H1 (cell line): Measurements from ENCODE around the gene CAMK1. TPM values are rescaled to one million over a fixed set of nuclear protein-coding genes. Genes with fewer than 3 reads are reported as not detected.

Experiments used
- CTCF ChIA-PET: fragments of 300-600 bp; sonication (Branson Sonifier 250); formaldehyde crosslinking; loops from one replicate; lab custom pipeline; 2021; ENCODE audit not compliant: partially characterized antibody; lab: Charles Lee
- POLR2A ChIA-PET: fragments of 300-600 bp; sonication (Branson Sonifier 250); formaldehyde crosslinking; loops from one replicate; lab custom pipeline; 2021; ENCODE audit warnings: inconsistent platforms; ENCODE audit not compliant: partially characterized antibody; lab: Charles Lee
- DNase-seq, 2 experiments: peaks; one replicate each; pipeline versions ENCODE4 v3.0.0 to v3.0.0-alpha.2; 2010 to 2022; ENCODE audit warnings: low spot score in 2 of 2, low read depth in 1 of 2, mixed read lengths in 1 of 2
- FAIRE-seq: peaks from 2 replicates; lab custom pipeline; 2011; peaks lifted over from hg19 to GRCh38; lab: Jason Lieb, UNC
- H2AFZ ChIP-seq: 2 replicates; pipeline ENCODE4 v1.8.1; 2012; ENCODE audit warnings: low read length, inconsistent platforms
- H2AK5ac ChIP-seq: 2 replicates; pipeline ENCODE4 v1.6.1; 2013; ENCODE audit warnings: low read depth, low read length
- H2BK120ac ChIP-seq: replicated peaks from 2 replicates; pipeline ENCODE3; 2013; ENCODE audit warnings: low read depth, low read length, inconsistent platforms
- H2BK12ac ChIP-seq: 2 replicates; pipeline ENCODE4 v1.6.1; 2013; ENCODE audit warnings: low read depth, low read length
- H2BK15ac ChIP-seq: 2 replicates; pipeline ENCODE4 v1.6.1; 2013; ENCODE audit warnings: low read length
- H2BK20ac ChIP-seq: 2 replicates; pipeline ENCODE4 v1.6.1; 2013; ENCODE audit warnings: low read length
- H2BK5ac ChIP-seq: 2 replicates; pipeline ENCODE4 v1.6.1; 2013; ENCODE audit warnings: low read depth, low read length
- H3K14ac ChIP-seq: 2 replicates; pipeline ENCODE4 v1.6.1; 2013; ENCODE audit warnings: inconsistent platforms; ENCODE audit not compliant: insufficient read length
- H3K18ac ChIP-seq: 2 replicates; pipeline ENCODE4 v1.6.1; 2013; ENCODE audit warnings: low read length; ENCODE audit errors: extremely low read depth
- H3K23ac ChIP-seq: 2 replicates; pipeline ENCODE4 v1.6.1; 2013; ENCODE audit warnings: inconsistent platforms; ENCODE audit not compliant: insufficient read length
- H3K23me2 ChIP-seq: 2 replicates; pipeline ENCODE4 v1.6.1; 2013; ENCODE audit warnings: low read depth, low read length
- H3K27ac ChIP-seq: 2 replicates; pipeline ENCODE4 v1.6.1; 2011; ENCODE audit warnings: low read depth, low read length, inconsistent platforms
- H3K27me3 ChIP-seq, 4 experiments: replicated peaks in 1 of 4; 1 replicate in 1 of 4; 2 replicates in 3 of 4; pipeline versions ENCODE4 v1.6.1 to v1.8.1; 2011 to 2013; ENCODE audit warnings: low read length in 3 of 4, mild to moderate bottlenecking in 3 of 4, inconsistent platforms in 2 of 4, mixed read lengths in 2 of 4, moderate library complexity in 1 of 4; ENCODE audit not compliant: control insufficient read depth in 3 of 4, insufficient read depth in 3 of 4; ENCODE audit errors: extremely low read depth in 1 of 4
- H3K36me3 ChIP-seq, 4 experiments: 2 replicates each; pipeline versions ENCODE4 v1.6.1 to v1.8.1; 2011 to 2013; ENCODE audit warnings: mild to moderate bottlenecking in 4 of 4, low read length in 3 of 4, moderate library complexity in 2 of 4, control low read depth in 1 of 4, inconsistent platforms in 1 of 4; ENCODE audit not compliant: insufficient read depth in 4 of 4, control insufficient read depth in 2 of 4
- H3K4ac ChIP-seq: replicated peaks from 2 replicates; pipeline ENCODE3; 2013; ENCODE audit warnings: low read length, low read depth, mixed read lengths, inconsistent platforms; ENCODE audit not compliant: insufficient read length
- H3K4me1 ChIP-seq, 4 experiments: replicated peaks in 1 of 4; 1 replicate in 1 of 4; 2 replicates in 3 of 4; pipeline versions ENCODE4 v1.6.1 to v1.8.1; 2011 to 2013; ENCODE audit warnings: low read length in 3 of 4, inconsistent platforms in 2 of 4, mixed read lengths in 1 of 4; ENCODE audit not compliant: insufficient read depth in 4 of 4, control insufficient read depth in 3 of 4
- H3K4me2 ChIP-seq, 2 experiments: 2 replicates each; pipeline versions ENCODE4 v1.6.1 to v1.8.1; 2011 to 2013; ENCODE audit warnings: low read depth in 2 of 2, low read length in 2 of 2, control low read depth in 1 of 2, inconsistent platforms in 1 of 2, mild to moderate bottlenecking in 1 of 2; ENCODE audit not compliant: insufficient read depth in 1 of 2
- H3K4me3 ChIP-seq, 4 experiments: fragments of 200-600, 300-600 bp in 1 of 4; sonication (generic), shearing (Covaris generic), sonication (Bioruptor Twin) in 1 of 4; 2 replicates each; pipeline versions ENCODE4 v1.5.1 to v1.8.1; 2011 to 2016; ENCODE audit warnings: low read length in 4 of 4, low read depth in 3 of 4, control low read depth in 2 of 4, inconsistent platforms in 2 of 4, mild to moderate bottlenecking in 2 of 4, mixed read lengths in 1 of 4, moderate library complexity in 1 of 4; ENCODE audit not compliant: insufficient read depth in 2 of 4; ENCODE audit errors: extremely low read depth in 1 of 4
- H3K56ac ChIP-seq: replicated peaks from 2 replicates; pipeline ENCODE3; 2013; ENCODE audit warnings: low read depth, mild to moderate bottlenecking, mixed read lengths, low read length, inconsistent platforms; ENCODE audit not compliant: insufficient read length
- H3K79me1 ChIP-seq: 2 replicates; pipeline ENCODE4 v1.6.1; 2013; ENCODE audit warnings: low read depth, low read length, control low read depth
- H3K79me2 ChIP-seq, 2 experiments: 2 replicates each; pipeline versions ENCODE4 v1.6.1 to v1.8.1; 2012 to 2013; ENCODE audit warnings: low read length in 2 of 2, mild to moderate bottlenecking in 2 of 2, inconsistent platforms in 1 of 2; ENCODE audit not compliant: insufficient read depth in 2 of 2, control insufficient read depth in 1 of 2
- H3K9ac ChIP-seq, 4 experiments: replicated peaks in 1 of 4; 1 replicate in 1 of 4; 2 replicates in 3 of 4; pipeline versions ENCODE4 v1.6.1 to v1.8.1; 2011 to 2013; ENCODE audit warnings: low read depth in 3 of 4, low read length in 3 of 4, control low read depth in 2 of 4, mild to moderate bottlenecking in 2 of 4, moderate library complexity in 2 of 4, inconsistent platforms in 1 of 4; ENCODE audit errors: extremely low read depth in 1 of 4
- H3K9me3 ChIP-seq, 2 experiments: 2 replicates each; pipeline versions ENCODE4 v1.6.1 to v1.8.1; 2012 to 2013; ENCODE audit warnings: mild to moderate bottlenecking in 2 of 2, moderate library complexity in 2 of 2, control low read depth in 1 of 2, inconsistent platforms in 1 of 2, low read depth in 1 of 2, low read length in 1 of 2, mixed read lengths in 1 of 2; ENCODE audit not compliant: insufficient read depth in 2 of 2
- H4K20me1 ChIP-seq, 2 experiments: replicated peaks in 1 of 2; 2 replicates each; pipeline versions ENCODE3 to v1.8.1; 2011 to 2013; ENCODE audit warnings: inconsistent platforms in 2 of 2, low read length in 2 of 2, mild to moderate bottlenecking in 1 of 2; ENCODE audit not compliant: insufficient read depth in 2 of 2, control insufficient read depth in 1 of 2
- H4K5ac ChIP-seq: 2 replicates; pipeline ENCODE4 v1.6.1; 2013; ENCODE audit warnings: low read length, low read depth, mixed read lengths, inconsistent platforms; ENCODE audit not compliant: insufficient read length
- H4K8ac ChIP-seq: 2 replicates; pipeline ENCODE4 v1.8.0; 2013; ENCODE audit warnings: mild to moderate bottlenecking, moderate library complexity, low read length, inconsistent platforms; ENCODE audit not compliant: insufficient read depth; ENCODE audit errors: extremely low read depth
- H4K91ac ChIP-seq: replicated peaks from 2 replicates; pipeline ENCODE3; 2013; ENCODE audit warnings: low read length, mixed read lengths, inconsistent platforms; ENCODE audit not compliant: insufficient read length
- CEBPB ChIP-seq: IDR thresholded peaks from 2 replicates; pipeline ENCODE4 v1.6.1; 2012; ENCODE audit warnings: low read depth, low read length
- GABPA ChIP-seq: IDR thresholded peaks from 2 replicates; pipeline ENCODE4 v1.6.1; 2011; ENCODE audit warnings: mild to moderate bottlenecking, low read length, moderate library complexity, borderline replicate concordance; ENCODE audit not compliant: insufficient read depth
- GTF2F1 ChIP-seq: IDR thresholded peaks from 2 replicates; pipeline ENCODE4 v1.6.1; 2012; ENCODE audit warnings: low read depth, low read length, improper control_type of control experiment, borderline replicate concordance
- KDM4A ChIP-seq: IDR thresholded peaks from one replicate; pipeline ENCODE4 v1.7.1; 2012; ENCODE audit warnings: low read depth, mild to moderate bottlenecking, moderate library complexity, low read length, inconsistent platforms; ENCODE audit not compliant: severe bottlenecking
- POLR2A ChIP-seq, 2 experiments: IDR thresholded peaks; 1 replicate in 1 of 2; 2 replicates in 1 of 2; pipeline ENCODE4 v1.6.1; 2011; ENCODE audit warnings: low read depth in 2 of 2, low read length in 2 of 2, mild to moderate bottlenecking in 2 of 2; ENCODE audit errors: control extremely low read depth in 1 of 2
- SP2 ChIP-seq: IDR thresholded peaks from 2 replicates; pipeline ENCODE4 v1.6.1; 2012; ENCODE audit warnings: mild to moderate bottlenecking, low read length, inconsistent platforms
- WGBS, 2 experiments: shearing (Covaris generic) in 1 of 2; methylation state at CpG; one replicate each; pipeline versions ENCODE4 v1.1.6 to v1.1.7; 2013 to 2015; ENCODE audit warnings: low lambda C conversion rate in 2 of 2, mixed read lengths in 2 of 2, inconsistent platforms in 1 of 2, low coverage in 1 of 2, missing lambda C conversion rate in 1 of 2; ENCODE audit not compliant: insufficient replicate concordance in 2 of 2, insufficient coverage in 1 of 2, insufficient read length in 1 of 2; ENCODE audit errors: extremely low coverage in 1 of 2, missing lambda C conversion rate in 1 of 2; 5-methylcytosine and 5-hydroxymethylcytosine counted together
- polyA plus RNA-seq, 7 experiments: library from polyadenylated mRNA; depleted of rRNA in 3 of 7; stranded (reverse) in 5 of 7; unstranded in 2 of 7; fragments of >200 nt in 5 of 7; fragments of 200-250 nt in 2 of 7; gene quantifications; 1 replicate in 5 of 7; 2 replicates in 1 of 7; 4 replicates in 1 of 7; pipeline versions ENCODE4 v1.2.1 to v1.2.3, GENCODE V29; 2011 to 2013; ENCODE audit warnings: missing spikeins in 2 of 7, mixed read lengths in 2 of 7
- total RNA-seq: library from RNA; stranded (reverse); fragmentation: NEBNext Ultra II Directional; extraction: Animal tissue kit (Norgen Biotek cat#: 25700); gene quantifications from 2 replicates; pipeline ENCODE4 v1.2.1, GENCODE V29; 2021

Gene CAMK1
- total and polyA plus RNA-seq, 2 of the 8 experiments (the other 6 are each of a cell fraction or from before 2014, with no cell fraction given): 4.9 to 5.1 TPM

DNA sequence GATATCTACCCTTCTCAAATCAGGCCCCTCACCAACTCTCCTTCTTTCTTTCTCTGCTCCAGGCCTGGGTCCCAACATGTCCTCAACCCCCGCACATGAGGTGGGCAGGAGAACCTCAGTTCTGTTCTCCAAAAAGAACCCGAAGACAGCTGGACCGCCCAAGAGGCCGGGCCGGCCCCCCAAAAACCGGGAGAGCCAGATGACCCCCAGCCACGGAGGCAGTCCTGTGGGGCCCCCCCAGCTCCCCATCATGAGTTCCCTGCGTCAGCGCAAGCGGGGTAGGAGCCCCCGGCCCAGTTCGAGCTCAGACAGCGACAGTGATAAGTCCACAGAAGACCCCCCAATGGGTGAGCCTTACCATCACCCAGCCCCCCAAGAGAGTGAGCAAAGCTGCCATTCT, 25.6 kb downstream of the CAMK1 start:
- H3K4me1 ChIP-seq: peaks cover 0 to 2% (median 1%) of the 10 kb centered on the region in 4 experiments; a peak in 3 of 7 replicates
- DNase-seq (no peak), FAIRE-seq (no peak)
- POLR2A ChIA-PET: interaction anchor here (0.8 to 6.7 kb wide), 5 partner anchors 8 to 99 kb away, joined by 3 to 56 read pairs (median 3); partner anchors contain the start of gene BRPF1
- H2BK20ac ChIP-seq: no peak overlapping the region
- no peak overlapping the region for H3K4ac ChIP-seq
- H2AFZ ChIP-seq: no peak overlapping the region
- H3K4me3 ChIP-seq: no peak overlapping the region
- H2BK120ac ChIP-seq: no peak overlapping the region
- no peak overlapping the region for H3K4me2 ChIP-seq
- no peak overlapping the region for H3K27ac ChIP-seq
- peaks cover under 1% of the 10 kb centered on the region; the same call in 1 of the 2 replicates for H3K23me2 ChIP-seq
- no peak overlapping the region for H2BK12ac ChIP-seq
- H3K27me3 ChIP-seq: 0 out of 7 replicates have a peak, but pooled peaks cover 0 to 2% (median 0%) of the 10 kb centered on the region in 4 experiments
- 96% methylated on average over 8 of the region's 13 CpGs; no CpG with 5 or more reads in 1 of the 2 experiments for WGBS, 2 experiments
- H2AK5ac ChIP-seq: no peak overlapping the region
- H4K5ac ChIP-seq: no peak overlapping the region
- no peak for TF ChIP-seq CEBPB
- TF ChIP-seq KDM4A: no peak
- TF ChIP-seq SP2: no peak
- no peak for TF ChIP-seq GTF2F1
- no peak for TF ChIP-seq GABPA
- no peak for TF ChIP-seq POLR2A (IDR thresholded peaks at IDR 0.05; ENCODE audit: control extremely low read depth in 1 of 2, low read depth in 2 of 2, low read length in 2 of 2)
- TF ChIP-seq, all 59 proteins: peak for 0
- Histone ChIP-seq H4K20me1 (peaks cover 2 to 9% of the 10 kb centered on the region in 2 experiments), H2BK5ac (no peak overlapping the region), H4K91ac (no peak overlapping the region), H3K36me3 (peaks cover 60 to 94% (median 84%) of the 10 kb centered on the region in 4 experiments), H4K8ac (no peak overlapping the region), H3K79me1 (peaks cover 5% of the 10 kb centered on the region; the same call in 1 of the 2 replicates), H3K9me3 (no peaks in the 10 kb centered on the region), H3K56ac (no peak overlapping the region), H3K79me2 (no peaks in the 10 kb centered on the region), H3K9ac (no peak overlapping the region), H3K18ac (no peak overlapping the region), H2BK15ac (no peak overlapping the region), H3K14ac (no peak overlapping the region), H3K23ac (no peak overlapping the region)
- CTCF ChIA-PET: interaction anchor here (1.2 to 2.4 kb wide), 4 partner anchors 11 to 241 kb away, joined by 3 to 11 read pairs (median 8); no protein-coding TSS in a partner anchor
